HG03354 (cell line): Measurements from ENCODE around the gene WFDC11.

ENCODE experiments used
- ATAC-seq: cut with Tn5 transposase; IDR thresholded peaks from one replicate; pipeline ENCODE4 v1.9.1; 2021; ENCODE audit warnings: mild to moderate bottlenecking; ENCODE audit not compliant: unreplicated experiment, poor library complexity, severe bottlenecking

Gene WFDC11

DNA sequence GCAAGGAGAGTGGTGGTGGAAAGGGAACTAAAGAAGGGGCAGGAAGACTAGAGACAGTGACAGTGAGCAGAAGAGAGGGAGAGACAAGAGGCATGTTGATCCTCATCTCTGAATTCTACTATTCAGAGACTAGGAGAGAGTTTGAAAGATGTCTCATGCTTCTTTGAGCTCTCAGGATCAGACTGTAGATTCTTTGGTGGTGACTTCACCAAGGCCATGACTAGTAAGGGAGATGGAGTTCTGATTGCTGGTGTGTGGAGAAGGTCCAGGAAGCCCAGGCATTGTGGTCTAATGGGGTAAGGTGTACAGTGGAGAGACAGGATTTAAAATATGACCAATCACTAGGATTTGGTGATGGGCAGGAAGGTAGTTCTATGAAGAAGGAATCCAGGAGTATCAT lies 39.7 kb downstream of the WFDC11 start:
- no peak for ATAC-seq

DNA sequence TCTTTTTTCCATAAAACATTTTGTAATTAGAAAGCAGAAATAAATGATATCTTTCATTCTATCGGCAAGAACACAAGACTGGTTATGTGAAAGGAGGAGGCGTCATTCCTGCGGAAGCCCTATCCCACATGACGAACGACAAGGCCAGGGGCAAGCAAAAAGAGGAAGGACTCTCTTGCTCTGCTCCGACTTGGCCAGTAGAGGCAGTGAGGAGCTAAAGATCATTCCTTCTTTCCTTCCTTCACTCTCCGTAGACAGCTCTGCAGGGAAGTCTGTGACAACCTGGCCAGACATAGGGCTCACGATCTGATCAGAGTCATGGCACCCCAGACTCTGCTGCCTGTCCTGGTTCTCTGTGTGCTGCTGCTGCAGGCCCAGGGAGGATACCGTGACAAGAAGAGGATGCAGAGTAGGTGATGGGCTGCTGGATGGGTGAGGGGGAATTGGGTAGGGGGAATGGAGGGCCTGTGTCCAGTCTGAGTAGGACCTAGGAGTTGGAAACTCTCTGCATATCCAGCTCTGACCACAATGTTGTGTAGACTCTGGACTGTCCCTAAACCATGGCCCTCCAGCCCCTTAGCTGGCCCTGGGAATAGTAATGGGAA lies 40.4 kb downstream of the WFDC11 start, which contains the start of gene WFDC10A:
WFDC10A (plus strand) TSS at position 244 of the 605 bp plus-strand sequence; CDS start at position 319, 75 bp downstream.
- ATAC-seq: peak; percentile 59

DNA sequence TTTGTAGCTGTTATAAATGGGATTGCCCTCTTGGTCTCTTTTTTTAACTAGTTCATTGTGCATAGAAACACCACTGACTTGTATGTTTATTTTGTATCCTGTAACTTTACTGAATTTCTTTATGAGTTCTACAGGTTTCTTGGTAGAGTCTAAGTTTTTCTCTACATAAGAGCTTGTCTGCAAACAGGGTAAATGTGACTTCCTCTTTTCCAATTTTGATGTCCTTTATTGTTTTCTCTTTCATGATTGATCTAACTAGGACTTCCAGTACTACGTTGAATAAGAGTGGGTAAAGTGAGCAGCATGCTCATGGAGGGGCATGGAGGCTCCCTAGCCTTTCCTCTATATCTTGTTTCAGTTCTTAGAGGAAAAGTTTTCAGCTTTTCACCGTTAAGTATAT lies 43.5 kb downstream of the WFDC11 start:
- ATAC-seq: no peak

DNA sequence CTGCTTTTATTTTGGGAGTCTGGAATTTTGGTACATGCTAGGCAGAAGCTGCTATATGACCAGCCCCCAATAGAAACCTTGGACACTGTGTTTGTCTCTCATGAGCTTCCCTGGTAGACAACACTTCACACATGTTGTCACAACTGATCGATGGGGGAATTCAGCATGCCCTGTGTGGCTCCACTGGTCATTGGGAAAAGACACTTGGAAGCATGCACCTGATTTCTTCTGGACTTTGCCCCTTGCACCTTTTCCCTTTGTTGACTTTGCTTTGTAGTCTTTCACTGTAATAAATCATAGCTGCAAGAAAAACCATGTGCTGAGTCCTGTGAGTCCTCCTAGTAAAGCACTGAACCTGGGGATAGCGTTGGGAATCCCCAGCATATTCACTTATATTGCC lies 48.4 kb downstream of the WFDC11 start:
- no peak for ATAC-seq

DNA sequence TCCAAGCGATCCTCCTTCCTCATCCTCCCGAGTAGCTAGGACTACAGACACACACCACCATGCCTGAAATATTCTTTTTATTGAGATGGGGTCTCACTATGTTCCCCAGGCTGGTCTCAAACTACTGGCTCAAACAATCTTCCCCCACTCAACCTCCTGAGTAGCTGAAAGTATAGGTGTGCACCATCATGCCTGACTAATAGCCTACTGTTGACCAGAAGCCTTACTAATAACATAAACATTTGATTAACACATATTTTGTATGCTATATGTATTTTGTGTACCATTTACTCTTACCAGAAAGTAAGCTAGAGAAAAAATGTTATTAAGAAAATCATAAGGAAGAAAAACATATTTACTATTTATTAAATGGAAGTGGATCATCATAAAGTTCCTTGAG lies 52.4 kb downstream of the WFDC11 start:
- no peak for ATAC-seq

DNA sequence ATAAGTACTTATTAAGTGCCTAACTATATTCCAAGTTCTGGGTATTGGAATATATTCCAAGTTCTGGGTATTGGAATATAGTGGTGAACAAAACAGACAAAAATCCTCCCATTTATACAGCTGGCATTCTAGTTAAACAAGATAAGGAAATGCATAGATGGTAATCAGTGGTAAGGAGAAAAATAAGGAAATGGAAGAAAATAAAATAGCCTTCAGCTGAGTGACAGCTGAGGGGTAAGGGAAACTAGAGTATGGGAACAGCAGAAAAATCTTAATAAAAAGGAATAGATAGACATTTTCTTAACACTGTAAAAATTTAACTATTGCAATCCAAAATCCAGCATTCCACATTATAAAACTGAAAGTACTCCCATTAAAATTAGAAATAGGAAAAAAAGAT lies 57.7 kb downstream of the WFDC11 start:
- ATAC-seq: no peak

DNA sequence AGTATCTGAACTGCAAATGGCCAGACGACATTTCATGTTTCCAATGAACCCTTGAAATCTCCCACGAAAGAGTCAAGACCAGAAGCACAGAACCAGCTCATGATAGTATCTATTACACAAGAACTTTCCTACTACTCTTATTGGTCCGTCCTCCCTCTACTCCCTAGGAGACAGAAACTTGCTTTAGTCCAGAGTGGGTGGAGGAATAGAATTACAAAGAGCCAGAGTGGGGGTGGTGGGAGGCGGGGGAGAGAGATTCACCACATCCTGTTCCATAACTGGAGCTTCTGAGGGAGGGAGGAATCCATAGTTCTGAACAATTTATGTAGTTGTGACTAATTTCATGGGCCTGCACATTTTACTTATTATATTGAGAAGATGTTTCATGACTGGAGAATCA lies 59.0 kb downstream of the WFDC11 start:
- ATAC-seq: no peak

DNA sequence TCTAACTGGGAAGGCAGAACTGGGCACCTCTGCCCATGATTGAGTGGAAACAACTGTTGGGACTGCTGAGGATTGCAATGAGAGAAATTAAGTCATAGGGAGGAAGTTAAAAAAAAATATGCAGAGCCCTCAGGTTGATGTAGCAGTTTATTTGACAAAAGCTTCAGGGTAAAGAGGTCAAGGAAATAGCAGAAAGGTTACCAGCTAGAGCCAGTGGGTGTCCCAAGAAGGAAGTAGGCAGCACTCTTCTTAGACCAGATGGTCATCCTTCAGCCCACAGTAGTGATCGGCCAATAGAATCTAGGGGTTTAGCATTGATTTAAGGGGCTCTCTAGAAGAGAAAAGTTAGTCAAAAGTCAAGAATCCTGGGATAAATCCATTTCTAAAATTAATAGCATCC lies 62.2 kb downstream of the WFDC11 start:
- no peak for ATAC-seq
